Choroid plexus epithelial cell (primary cell): ENCODE results near the gene FBXO36.
A peak's percentile ranks its signal among the peaks of the same experiment; 100 is the strongest.

Experiments used
- DNase-seq: peaks from one replicate; pipeline ENCODE4 v3.0.0-alpha.2; 2010; ENCODE audit warnings: low read depth
- H3K4me3 ChIP-seq: 2 replicates; pipeline ENCODE4 v1.5.1; 2011; ENCODE audit warnings: low read depth, mild to moderate bottlenecking, control low read depth, low read length, moderate library complexity
- TF ChIP-seq, protein P1 (sequence below): conservative IDR thresholded peaks from 2 replicates; pipeline ENCODE4 v1.5.1; 2011; ENCODE audit warnings: low read depth, mild to moderate bottlenecking, control low read depth, inconsistent platforms, low read length, moderate library complexity

FBXO36 gene

DNA sequence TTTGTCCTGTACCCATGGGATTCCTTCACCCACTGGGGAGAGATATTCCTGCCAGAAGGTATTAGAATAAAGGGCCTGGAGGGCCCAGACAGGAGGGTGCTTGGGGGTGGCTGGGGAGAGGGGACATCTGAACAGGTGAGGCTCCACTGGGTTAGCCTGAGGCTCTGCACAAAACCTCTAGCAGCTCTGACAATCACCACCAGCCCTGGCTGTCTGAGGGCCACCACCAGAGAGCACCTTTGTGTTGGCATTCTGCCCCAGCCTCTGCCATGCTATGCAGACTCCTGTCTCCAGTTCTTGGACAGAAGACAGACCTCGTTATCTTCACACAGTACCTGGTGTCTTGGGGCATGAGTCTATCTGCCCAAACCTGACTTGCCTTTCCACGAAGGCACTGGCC lies 121.2 kb downstream of the FBXO36 start:
- no peak overlapping the region for H3K4me3 ChIP-seq
- TF ChIP-seq, protein P1, sequence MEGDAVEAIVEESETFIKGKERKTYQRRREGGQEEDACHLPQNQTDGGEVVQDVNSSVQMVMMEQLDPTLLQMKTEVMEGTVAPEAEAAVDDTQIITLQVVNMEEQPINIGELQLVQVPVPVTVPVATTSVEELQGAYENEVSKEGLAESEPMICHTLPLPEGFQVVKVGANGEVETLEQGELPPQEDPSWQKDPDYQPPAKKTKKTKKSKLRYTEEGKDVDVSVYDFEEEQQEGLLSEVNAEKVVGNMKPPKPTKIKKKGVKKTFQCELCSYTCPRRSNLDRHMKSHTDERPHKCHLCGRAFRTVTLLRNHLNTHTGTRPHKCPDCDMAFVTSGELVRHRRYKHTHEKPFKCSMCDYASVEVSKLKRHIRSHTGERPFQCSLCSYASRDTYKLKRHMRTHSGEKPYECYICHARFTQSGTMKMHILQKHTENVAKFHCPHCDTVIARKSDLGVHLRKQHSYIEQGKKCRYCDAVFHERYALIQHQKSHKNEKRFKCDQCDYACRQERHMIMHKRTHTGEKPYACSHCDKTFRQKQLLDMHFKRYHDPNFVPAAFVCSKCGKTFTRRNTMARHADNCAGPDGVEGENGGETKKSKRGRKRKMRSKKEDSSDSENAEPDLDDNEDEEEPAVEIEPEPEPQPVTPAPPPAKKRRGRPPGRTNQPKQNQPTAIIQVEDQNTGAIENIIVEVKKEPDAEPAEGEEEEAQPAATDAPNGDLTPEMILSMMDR, result no peak
- no peak for DNase-seq

DNA sequence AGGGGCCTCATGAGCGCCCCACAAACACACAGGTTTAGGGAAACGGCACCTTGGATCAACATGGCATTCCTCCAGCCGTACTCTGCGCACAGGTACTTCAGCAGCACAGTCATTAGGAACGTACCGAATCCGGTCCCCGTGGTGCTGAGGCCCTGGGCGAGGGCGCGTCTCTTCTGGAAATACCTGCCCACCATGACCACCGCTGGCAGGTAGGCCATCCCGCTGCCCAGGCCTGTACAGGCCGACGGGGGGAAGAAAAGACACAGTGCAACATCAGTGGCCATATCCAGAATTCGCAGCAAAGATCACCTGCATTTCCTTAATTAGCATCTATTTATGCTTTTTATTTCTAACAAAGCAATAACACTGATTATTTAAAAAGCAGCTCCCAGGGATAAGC lies 124.2 kb downstream of the FBXO36 start:
- H3K4me3 ChIP-seq, result no peak overlapping the region
- no peak for DNase-seq
- TF ChIP-seq, protein P1, result no peak

DNA sequence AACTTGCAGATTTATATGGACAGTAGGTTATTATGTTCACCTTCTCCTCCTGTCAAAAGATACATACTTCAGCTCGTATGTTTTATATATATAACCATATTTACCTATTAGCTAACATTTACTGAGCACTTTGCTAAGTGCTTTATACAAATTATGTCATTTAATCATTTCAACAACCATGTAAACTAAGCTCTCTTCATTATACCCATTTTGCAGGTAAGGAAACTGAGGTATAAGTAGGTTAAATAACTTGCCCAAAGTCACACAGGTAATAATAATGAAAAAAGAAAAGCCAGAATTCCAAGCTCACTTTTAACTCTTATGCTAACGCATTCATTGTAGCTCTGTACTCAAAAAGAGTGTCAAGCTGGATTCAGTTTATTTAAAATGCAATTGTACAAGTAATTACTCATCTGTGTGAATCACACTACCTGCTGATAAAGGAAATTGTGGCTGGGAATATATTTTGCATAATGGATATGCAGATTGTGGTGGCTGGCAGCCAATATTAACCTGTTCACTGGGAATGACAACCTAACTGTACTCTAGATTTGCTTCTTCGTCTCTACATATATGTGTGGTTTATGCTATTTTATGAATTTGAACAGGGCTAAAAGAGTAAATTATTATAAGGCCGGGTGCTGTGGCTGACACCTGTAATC lies 125.8 kb downstream of the FBXO36 start:
- DNase-seq, result no peak
- TF ChIP-seq, protein P1, result no peak
- no peak overlapping the region for H3K4me3 ChIP-seq

DNA sequence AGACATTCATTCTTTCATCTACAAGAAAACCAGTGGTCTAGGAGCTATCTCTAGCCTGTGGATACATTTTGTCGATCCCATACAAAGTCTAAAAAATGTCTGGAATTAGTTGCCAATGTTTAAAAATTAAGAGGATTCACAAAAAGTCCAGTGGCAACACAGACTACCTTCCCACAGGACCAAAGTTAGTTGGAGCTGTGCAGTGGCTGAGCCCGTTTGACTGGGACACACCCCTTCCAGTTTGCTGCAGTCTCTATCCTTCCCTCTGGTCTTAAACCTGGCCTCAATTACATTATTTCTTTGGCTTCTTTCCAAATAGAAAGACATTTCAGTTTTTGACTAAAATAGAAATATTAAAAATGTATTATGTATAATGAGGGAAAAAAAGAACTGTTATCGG lies 127.8 kb downstream of the FBXO36 start:
- TF ChIP-seq, protein P1, result no peak
- DNase-seq, result no peak
- no peak overlapping the region for H3K4me3 ChIP-seq

DNA sequence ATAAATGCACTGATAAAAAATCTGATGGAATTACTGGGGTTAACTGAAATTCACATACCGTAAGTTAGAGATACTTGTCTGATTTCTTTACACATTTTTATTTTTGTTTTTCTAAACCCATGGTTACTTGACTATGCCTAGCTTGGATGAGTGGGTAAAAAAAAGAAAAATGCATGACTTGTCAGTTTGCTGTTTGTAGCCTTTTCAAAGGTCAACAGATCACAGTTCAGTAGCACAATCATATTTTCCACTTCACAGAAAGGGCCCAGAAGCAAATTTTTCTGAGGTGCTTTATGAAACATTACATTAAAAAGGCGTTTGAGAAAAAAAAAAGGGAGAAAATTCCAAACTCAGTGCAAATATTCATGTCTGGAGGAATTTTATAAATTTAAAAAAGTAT lies 130.0 kb downstream of the FBXO36 start:
- peak; percentile 75 for DNase-seq
- no peak overlapping the region for H3K4me3 ChIP-seq
- TF ChIP-seq, protein P1, result no peak

DNA sequence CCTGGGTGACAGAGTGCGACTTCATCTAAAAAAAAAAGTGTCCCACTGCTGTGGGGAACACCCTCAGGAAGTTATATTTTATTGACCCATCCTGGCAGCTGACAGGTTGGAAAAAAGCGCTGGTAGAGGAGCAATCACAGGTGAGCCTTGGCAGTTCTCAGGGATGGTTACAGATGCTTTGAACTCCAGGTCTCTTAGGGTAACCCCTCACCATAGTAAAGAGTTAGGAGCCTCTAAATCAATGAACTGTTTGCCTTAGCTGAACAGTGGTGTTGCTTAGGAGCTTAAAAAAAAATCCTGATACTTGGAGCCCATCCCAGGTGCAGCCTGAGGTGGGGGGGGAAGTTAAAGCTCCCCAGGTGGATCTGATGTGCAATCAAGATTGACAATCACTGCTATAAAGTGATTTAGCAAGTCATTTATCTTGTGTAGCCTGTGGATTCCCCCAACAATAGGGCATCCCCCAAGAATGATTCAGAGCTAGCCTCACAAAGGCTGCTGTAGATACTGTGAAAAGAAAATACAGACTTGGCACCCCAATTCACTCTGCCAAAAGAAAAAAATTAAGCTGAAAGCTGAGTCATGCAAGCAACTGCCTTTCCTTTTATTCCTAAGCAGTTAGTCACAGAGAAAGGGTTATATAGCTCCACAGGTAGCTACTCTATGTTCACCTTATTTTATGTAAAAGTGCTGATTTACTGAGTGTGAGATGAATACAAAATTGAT lies 131.6 kb downstream of the FBXO36 start:
- no peak overlapping the region for H3K4me3 ChIP-seq
- peak; percentile 74 for DNase-seq
- TF ChIP-seq, protein P1, result no peak
